Stimulated activated CD8-positive, alpha-beta memory T cell treated with anti-CD3 and anti-CD28 coated beads, Interleukin-12 subunit alpha, Interleukin-12 subunit beta, amount 100 ng/mL, for 24 hours (primary cell): ENCODE data around the gene STUB1.
A peak's percentile ranks its signal among the peaks of the same experiment; 100 is the strongest.

Experiments used
- DNase-seq: peaks from one replicate; pipeline ENCODE4 v3.0.0-alpha.2; 2020; ENCODE audit errors: extremely low read depth

STUB1 gene

DNA sequence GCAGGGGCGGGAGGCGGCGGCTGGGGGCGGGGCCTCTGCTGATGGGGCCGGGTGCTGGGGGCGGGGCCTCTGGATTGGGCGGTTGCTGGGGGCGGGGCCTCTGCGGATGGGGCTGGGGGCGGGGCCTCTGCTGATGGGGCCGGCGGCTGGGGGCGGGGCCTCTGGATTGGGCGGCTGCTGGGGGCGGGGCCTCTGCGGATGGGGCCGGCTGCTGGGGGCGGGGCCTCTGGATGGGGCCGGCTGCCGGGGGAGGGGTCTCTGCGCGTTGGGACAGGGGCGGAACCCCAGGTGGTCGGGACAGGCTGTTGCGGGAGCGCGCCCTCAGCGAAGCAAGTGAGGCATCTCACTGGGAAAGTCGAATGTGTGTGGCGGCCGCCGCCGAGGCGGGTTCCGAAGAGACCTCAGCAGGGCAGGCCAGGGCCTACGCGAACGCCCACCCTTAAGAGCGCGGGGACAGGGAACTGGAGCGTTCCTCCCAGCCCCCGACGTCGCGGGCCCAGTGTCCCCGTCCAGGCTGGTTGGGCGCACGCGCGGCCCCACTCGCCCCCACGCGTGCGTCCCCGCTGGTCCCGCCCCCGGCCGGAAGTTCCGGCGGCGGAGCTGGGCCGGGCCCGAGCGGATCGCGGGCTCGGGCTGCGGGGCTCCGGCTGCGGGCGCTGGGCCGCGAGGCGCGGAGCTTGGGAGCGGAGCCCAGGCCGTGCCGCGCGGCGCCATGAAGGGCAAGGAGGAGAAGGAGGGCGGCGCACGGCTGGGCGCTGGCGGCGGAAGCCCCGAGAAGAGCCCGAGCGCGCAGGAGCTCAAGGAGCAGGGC, at the start of gene STUB1:
STUB1 (plus strand) TSS at position 597 of the 811 bp plus-strand sequence; CDS start at position 713, 116 bp downstream.
- peak; percentile 83 for DNase-seq

GRCh38 chr16:630815-631405, 49.3 kb upstream of the STUB1 start, which contains the start of gene WFIKKN1:
Gene WFIKKN1 (plus strand): TSS chr16:630985. CDS start chr16:631254, 269 bp downstream.
- no peak for DNase-seq

DNA sequence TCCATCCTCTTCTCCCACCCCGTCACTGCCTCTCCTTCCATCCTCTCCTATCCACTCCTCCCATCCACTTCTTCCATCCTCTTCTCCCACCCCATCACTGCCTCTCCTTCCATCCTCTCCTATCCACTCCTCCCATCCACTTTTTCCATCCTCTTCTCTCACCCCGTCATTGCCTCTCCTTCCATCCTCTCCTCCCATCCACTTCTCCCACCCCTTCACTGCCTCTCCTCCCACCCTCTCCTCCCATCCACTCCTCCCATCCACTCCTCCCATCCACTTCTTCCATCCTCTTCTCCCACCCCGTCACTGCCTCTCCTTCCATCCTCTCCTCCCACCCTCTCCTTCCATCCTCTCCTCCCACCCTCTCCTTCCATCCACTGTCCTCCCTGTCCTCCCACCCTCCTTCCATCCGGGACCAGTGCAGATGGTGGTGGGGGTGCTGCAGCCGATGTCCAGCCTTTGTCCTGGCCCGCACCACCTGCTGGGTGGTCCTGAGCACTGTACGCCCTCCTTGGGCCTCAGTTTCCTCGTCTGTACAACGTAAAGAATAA, 48.3 kb upstream of the STUB1 start:
- no peak for DNase-seq

DNA sequence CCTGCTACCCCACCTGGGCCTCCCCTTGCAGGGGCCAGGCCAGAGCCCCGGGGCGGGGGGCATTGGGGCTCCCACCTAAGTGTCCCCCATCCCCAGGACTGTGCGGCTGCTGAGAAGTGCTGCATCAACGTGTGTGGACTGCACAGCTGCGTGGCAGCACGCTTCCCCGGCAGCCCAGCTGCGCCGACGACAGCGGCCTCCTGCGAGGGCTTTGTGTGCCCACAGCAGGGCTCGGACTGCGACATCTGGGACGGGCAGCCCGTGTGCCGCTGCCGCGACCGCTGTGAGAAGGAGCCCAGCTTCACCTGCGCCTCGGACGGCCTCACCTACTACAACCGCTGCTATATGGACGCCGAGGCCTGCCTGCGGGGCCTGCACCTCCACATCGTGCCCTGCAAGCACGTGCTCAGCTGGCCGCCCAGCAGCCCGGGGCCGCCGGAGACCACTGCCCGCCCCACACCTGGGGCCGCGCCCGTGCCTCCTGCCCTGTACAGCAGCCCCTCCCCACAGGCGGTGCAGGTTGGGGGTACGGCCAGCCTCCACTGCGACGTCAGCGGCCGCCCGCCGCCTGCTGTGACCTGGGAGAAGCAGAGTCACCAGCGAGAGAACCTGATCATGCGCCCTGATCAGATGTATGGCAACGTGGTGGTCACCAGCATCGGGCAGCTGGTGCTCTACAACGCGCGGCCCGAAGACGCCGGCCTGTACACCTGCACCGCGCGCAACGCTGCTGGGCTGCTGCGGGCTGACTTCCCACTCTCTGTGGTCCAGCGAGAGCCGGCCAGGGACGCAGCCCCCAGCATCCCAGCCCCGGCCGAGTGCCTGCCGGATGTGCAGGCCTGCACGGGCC, 47.5 kb upstream of the STUB1 start:
- no peak for DNase-seq

DNA sequence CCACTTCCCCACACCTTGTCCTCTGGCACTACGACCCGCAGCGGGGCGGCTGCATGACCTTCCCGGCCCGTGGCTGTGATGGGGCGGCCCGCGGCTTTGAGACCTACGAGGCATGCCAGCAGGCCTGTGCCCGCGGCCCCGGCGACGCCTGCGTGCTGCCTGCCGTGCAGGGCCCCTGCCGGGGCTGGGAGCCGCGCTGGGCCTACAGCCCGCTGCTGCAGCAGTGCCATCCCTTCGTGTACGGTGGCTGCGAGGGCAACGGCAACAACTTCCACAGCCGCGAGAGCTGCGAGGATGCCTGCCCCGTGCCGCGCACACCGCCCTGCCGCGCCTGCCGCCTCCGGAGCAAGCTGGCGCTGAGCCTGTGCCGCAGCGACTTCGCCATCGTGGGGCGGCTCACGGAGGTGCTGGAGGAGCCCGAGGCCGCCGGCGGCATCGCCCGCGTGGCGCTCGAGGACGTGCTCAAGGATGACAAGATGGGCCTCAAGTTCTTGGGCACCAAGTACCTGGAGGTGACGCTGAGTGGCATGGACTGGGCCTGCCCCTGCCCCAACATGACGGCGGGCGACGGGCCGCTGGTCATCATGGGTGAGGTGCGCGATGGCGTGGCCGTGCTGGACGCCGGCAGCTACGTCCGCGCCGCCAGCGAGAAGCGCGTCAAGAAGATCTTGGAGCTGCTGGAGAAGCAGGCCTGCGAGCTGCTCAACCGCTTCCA, 46.7 kb upstream of the STUB1 start:
- no peak for DNase-seq

GRCh38 chr16:634051-634670, 46.0 kb upstream of the STUB1 start:
- DNase-seq, result no peak

DNA sequence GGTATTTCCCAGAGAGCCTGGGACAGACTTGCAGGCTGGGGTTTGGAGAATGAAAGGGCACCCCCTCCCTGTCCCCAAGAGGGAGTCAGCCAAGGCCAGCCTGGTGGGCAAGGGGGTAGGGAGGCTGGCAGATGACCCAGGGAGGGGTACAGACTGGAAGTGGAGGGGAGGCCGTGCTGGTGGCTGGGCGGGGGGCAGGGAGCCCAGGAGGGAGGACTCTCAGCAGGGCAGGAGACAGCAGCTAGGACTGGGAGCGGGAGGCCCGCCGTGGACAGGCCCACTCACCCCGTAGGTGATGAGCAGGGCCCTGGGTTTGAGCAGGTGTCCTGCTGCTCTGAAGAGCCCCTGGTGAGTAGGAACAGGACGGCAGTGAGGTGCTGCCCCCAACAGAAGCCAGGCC, 45.2 kb upstream of the STUB1 start:
- no peak for DNase-seq

- no peak for DNase-seq
Observed at GRCh38 chr16:635573-636205, 44.5 kb upstream of the STUB1 start.

DNA sequence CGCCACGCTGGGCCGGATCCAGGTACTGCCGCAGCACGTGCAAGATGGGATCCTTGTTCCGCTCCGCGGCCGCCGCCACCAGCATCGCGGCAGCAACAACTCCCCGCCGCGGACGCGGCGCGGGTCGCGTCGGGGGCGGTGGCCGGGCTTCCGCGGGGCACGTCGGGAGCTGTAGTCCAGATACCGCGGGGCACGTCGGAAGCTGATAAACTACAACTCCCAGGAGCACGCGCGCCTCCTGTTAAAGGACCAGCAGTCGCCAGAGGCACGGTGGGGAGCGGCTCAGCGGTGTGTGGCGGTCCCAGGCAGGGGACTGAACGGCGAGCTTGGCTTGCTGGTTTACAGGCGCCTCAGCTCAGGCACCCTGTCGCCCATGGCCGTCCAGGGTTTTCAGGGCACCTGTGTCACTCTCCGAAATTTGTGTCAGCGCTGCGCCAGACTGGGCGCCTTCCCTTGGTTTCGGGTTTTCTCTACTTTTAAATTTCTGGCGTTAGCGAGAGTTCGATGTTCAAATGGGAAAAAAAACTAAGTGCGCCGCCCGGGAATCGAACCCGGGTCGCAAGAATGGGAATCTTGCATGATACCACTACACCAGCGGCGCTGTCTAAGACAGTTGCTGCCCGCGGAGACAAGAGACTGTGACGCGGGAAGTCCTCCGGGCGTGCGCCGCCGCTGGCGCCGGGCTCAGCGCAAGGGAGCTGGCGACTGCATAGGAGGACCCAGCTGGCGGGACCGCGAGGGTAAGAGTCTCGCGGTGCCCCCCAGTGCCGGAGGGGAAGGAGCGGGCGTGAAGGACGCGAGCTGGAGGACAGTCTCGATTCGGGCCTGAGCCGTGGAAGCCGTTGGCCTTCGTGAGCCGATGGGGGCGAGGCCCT, 43.8 kb upstream of the STUB1 start, which contains the start of gene METTL26:
METTL26 (minus strand) TSS at position 100 of the 875 bp plus-strand sequence; CDS start at position 85, 15 bp downstream.
- peak; percentile 80 for DNase-seq

- peak; percentile 74 for DNase-seq
Observed at GRCh38 chr16:637081-638018, 42.9 kb upstream of the STUB1 start.

GRCh38 chr16:638034-638543, 42.1 kb upstream of the STUB1 start:
- no peak for DNase-seq

GRCh38 chr16:638836-639235, 41.4 kb upstream of the STUB1 start:
- no peak for DNase-seq

DNA sequence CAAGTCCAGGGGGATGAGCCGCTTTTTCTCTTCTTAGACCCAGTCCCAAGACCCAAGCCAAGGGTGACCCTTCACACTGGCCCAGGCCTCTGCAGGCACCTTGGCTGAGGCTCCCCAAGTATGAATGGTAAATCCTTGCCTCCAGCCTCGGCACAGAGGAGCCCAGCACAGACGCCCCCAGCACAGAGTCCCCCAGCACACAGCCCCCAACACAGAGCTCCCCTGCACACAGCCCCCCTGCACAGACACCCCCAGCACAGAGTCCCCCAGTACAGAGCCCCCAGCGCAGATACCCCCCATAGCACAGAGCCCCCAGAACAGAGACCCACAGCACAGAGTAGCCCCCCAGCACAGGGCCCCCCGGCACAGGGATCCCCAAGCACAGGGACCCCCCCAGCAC, 39.6 kb upstream of the STUB1 start:
- no peak for DNase-seq

DNA sequence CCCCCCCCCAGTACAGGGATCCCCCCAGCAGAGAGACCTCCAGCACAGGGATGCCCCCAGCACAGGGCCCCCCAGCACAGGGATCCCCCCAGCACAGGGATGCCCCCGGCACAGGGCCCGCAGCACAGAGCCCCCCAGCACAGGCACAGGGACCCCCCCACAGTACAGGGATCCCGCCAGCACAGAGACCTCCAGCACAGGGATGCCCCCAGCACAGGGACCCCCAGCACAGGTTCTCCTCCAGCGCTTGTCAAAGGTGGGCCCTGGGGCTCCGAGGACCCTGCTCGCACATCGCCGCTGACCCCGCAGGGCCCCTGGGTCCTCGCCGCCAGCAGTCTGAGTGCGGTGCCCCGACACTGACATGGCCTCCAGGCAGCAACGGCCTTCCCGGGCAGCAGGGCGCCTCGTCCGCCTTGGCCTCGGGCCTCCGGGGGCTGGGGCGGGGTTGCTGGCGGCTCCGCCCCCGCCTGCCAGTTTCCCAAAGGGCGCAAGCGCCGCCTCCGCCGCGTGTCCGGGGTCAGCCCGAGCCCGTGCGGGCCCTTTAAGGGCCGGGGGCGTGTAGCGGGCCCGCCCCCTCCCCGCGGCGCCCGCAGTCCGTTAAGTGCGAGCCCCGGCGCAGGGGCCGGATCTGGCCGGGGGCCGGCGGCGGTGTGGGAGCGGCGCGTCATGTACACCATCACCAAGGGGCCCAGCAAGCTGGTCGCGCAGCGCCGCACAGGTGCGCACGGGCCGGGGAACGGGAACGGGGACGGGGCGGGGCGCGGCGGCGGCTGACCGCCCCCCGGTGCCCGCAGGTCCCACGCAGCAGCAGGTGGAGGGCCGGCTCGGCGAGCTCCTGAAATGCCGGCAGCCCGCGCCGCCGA, 38.7 kb upstream of the STUB1 start, which contains the start of gene MCRIP2:
MCRIP2 (plus strand) TSS at position 503 of the 863 bp plus-strand sequence; CDS start at position 667, 164 bp downstream.
- peak; percentile 52 for DNase-seq

GRCh38 chr16:642189-643049, 37.8 kb upstream of the STUB1 start:
- no peak for DNase-seq

- DNase-seq, result no peak
Observed at GRCh38 chr16:643050-643368, 37.2 kb upstream of the STUB1 start.
